Loucy (cell line): ENCODE data around the gene FAT2.

Source experiments
- CTCF ChIP-seq: fragments of 200-600 bp; sonication (generic); conservative IDR thresholded peaks from 2 replicates; pipeline ENCODE4 v1.5.1; 2014; ENCODE audit warnings: mild to moderate bottlenecking, antibody characterized with exemption, low read length
- EZH2phosphoT487 ChIP-seq: fragments of 200-600 bp; IDR thresholded peaks from 2 replicates; pipeline ENCODE4 v1.6.1; 2018; ENCODE audit warnings: antibody characterized with exemption, mild to moderate bottlenecking, moderate library complexity, borderline replicate concordance

GRCh38 chr5:151592855-151593408 lies 1.8 kb upstream of the FAT2 start:
- no peak for TF ChIP-seq EZH2phosphoT487
- TF ChIP-seq CTCF, result no peak
